GM04504 (cell line): ENCODE measurements around the gene LAMTOR2.
"Not testable (repeated sequence)": the region's sequence is repeated elsewhere in the genome, so short reads cannot be mapped to it uniquely, and the experiment has no call there.

Source experiments
- DNase-seq: peaks from one replicate; pipeline ENCODE4 v3.0.0-alpha.2; 2012; ENCODE audit warnings: low read depth

Gene LAMTOR2

GRCh38 chr1:156054500-156055280 is at the start of gene LAMTOR2:
Gene LAMTOR2, plus strand, starts transcription at chr1:156054782. Its CDS starts 108 bp downstream, at chr1:156054890.
- DNase-seq, result peak; percentile 94

GRCh38 chr1:156004843-156005584 is 49.6 kb upstream of the LAMTOR2 start:
- no peak for DNase-seq

GRCh38 chr1:156006666-156007376 is 47.8 kb upstream of the LAMTOR2 start:
- no peak for DNase-seq

- DNase-seq, result no peak
These were observed 45.2 kb upstream of the LAMTOR2 start for GRCh38 chr1:156009404-156009803.

- no peak for DNase-seq
These were observed 42.3 kb upstream of the LAMTOR2 start for GRCh38 chr1:156012051-156012817.

- no peak for DNase-seq
These were observed 39.8 kb upstream of the LAMTOR2 start for GRCh38 chr1:156014829-156015228.

GRCh38 chr1:156019946-156020292 is 34.7 kb upstream of the LAMTOR2 start:
- no peak for DNase-seq

- DNase-seq, result peak; percentile 81
These were observed 34.1 kb upstream of the LAMTOR2 start, which contains the start of gene SSR2 for GRCh38 chr1:156020293-156021092. Gene SSR2, minus strand, starts transcription at chr1:156020951. Its CDS starts 784 bp downstream, at chr1:156020167.

- DNase-seq, result no peak
These were observed 33.5 kb upstream of the LAMTOR2 start for GRCh38 chr1:156021093-156021428.

- DNase-seq, result no peak
These were observed 32.6 kb upstream of the LAMTOR2 start for GRCh38 chr1:156021954-156022353.

GRCh38 chr1:156024801-156025200 is 29.8 kb upstream of the LAMTOR2 start:
- no peak for DNase-seq

- DNase-seq, result no peak
These were observed 28.7 kb upstream of the LAMTOR2 start for GRCh38 chr1:156025876-156026275.

- DNase-seq, result no peak
These were observed 28.0 kb upstream of the LAMTOR2 start for GRCh38 chr1:156026588-156026987.

- DNase-seq, result no peak
These were observed 21.6 kb upstream of the LAMTOR2 start for GRCh38 chr1:156033011-156033410.

GRCh38 chr1:156034991-156035390 is 19.6 kb upstream of the LAMTOR2 start:
- not testable (repeated sequence) for DNase-seq

- no peak for DNase-seq
These were observed 11.8 kb upstream of the LAMTOR2 start for GRCh38 chr1:156042828-156043227.

GRCh38 chr1:156045076-156045475 is 9.5 kb upstream of the LAMTOR2 start:
- no peak for DNase-seq

- no peak for DNase-seq
These were observed 5.8 kb upstream of the LAMTOR2 start for GRCh38 chr1:156048663-156049258.

GRCh38 chr1:156050376-156050775 is 4.2 kb upstream of the LAMTOR2 start:
- no peak for DNase-seq

GRCh38 chr1:156051011-156051725 is 3.4 kb upstream of the LAMTOR2 start:
- DNase-seq, result no peak
